ENCODE data around the gene SKP1. TPM values are rescaled to one million over a fixed set of nuclear protein-coding genes. Genes with fewer than 3 reads are reported as not detected.

Gene SKP1
- total and polyA plus RNA-seq, 10 of the 15 experiments (the other 5 are each of a cell fraction or from before 2014, with no cell fraction given) = 100 to 1,686 (median 519) TPM

Small RNA genes within 50 kb of the gene (microRNA-seq; reads per million reads assigned to microRNA genes)
- gene MIR3661 = 1.3 reads per million

Small RNA genes within 50 kb of the gene (small RNA-seq; reads per million reads assigned to genes)
- not detected for gene MIR3661

Other genes starting within 250 kb of the SKP1 start
- gene C5orf15, start 208.3 kb downstream of the SKP1 start, total RNA-seq (2014; rRNA removed) = 39.9 and 49.0 TPM in 2 replicates
- gene C5orf15, start 208.3 kb downstream of the SKP1 start, total RNA-seq (2014; rRNA removed; fragmentation: Illumina TruSeq; extraction: Trizol) = 44.0 and 45.3 TPM in 2 replicates
- gene C5orf15, start 208.3 kb downstream of the SKP1 start, total RNA-seq (2021) = 21.7 and 24.1 TPM in 2 replicates
- 69.6 and 90.5 TPM in 2 replicates for gene C5orf15, start 208.3 kb downstream of the SKP1 start, polyA plus RNA-seq (2011; rRNA removed)
- gene C5orf15, start 208.3 kb downstream of the SKP1 start, polyA plus RNA-seq (2014; fragmentation: Illumina TruSeq; extraction: Trizol) = 57.6 and 71.1 TPM in 2 replicates
- gene C5orf15, start 208.3 kb downstream of the SKP1 start, polyA plus RNA-seq (2014; fragmentation: Nextera tagmentation; extraction: Ambion mirVana) = 10 to 100 TPM; 36.3 to 42.2 TPM
- gene C5orf15, start 208.3 kb downstream of the SKP1 start, polyA plus RNA-seq (2014; rRNA removed) = 42.0 and 48.0 TPM in 2 replicates
- 10 to 100 TPM; 62.3 to 63.8 TPM for gene C5orf15, start 208.3 kb downstream of the SKP1 start, polyA plus RNA-seq (2016; fragmentation: Nextera tagmentation; extraction: Ambion mirVana)
- gene VDAC1, start 172.0 kb downstream of the SKP1 start, total RNA-seq (2014; rRNA removed) = 314 and 372 TPM in 2 replicates
- gene VDAC1, start 172.0 kb downstream of the SKP1 start, total RNA-seq (2014; rRNA removed; fragmentation: Illumina TruSeq; extraction: Trizol) = 420 and 440 TPM in 2 replicates
- 323 and 329 TPM in 2 replicates for gene VDAC1, start 172.0 kb downstream of the SKP1 start, total RNA-seq (2021)
- 245 and 246 TPM in 2 replicates for gene VDAC1, start 172.0 kb downstream of the SKP1 start, polyA plus RNA-seq (2011; rRNA removed)
- 448 and 558 TPM in 2 replicates for gene VDAC1, start 172.0 kb downstream of the SKP1 start, polyA plus RNA-seq (2014; fragmentation: Illumina TruSeq; extraction: Trizol)
- gene VDAC1, start 172.0 kb downstream of the SKP1 start, polyA plus RNA-seq (2014; fragmentation: Nextera tagmentation; extraction: Ambion mirVana) = 100 to 1,000 TPM; 276 to 376 TPM
- 260 and 293 TPM in 2 replicates for gene VDAC1, start 172.0 kb downstream of the SKP1 start, polyA plus RNA-seq (2014; rRNA removed)
- 100 to 1,000 TPM; 464 to 488 TPM for gene VDAC1, start 172.0 kb downstream of the SKP1 start, polyA plus RNA-seq (2016; fragmentation: Nextera tagmentation; extraction: Ambion mirVana)
- 19.6 and 21.6 TPM in 2 replicates for gene TCF7, start 62.3 kb downstream of the SKP1 start, total RNA-seq (2014; rRNA removed)
- 23.3 and 24.0 TPM in 2 replicates for gene TCF7, start 62.3 kb downstream of the SKP1 start, total RNA-seq (2014; rRNA removed; fragmentation: Illumina TruSeq; extraction: Trizol)
- gene TCF7, start 62.3 kb downstream of the SKP1 start, total RNA-seq (2021) = 60.2 and 63.5 TPM in 2 replicates
- 20.5 and 34.6 TPM in 2 replicates for gene TCF7, start 62.3 kb downstream of the SKP1 start, polyA plus RNA-seq (2011; rRNA removed)
- gene TCF7, start 62.3 kb downstream of the SKP1 start, polyA plus RNA-seq (2014; fragmentation: Illumina TruSeq; extraction: Trizol) = 44.1 and 59.3 TPM in 2 replicates
- 10 to 100 TPM in 1 of 2 experiments, 1 to 10 TPM in 1; 10.0 to 13.2 TPM for gene TCF7, start 62.3 kb downstream of the SKP1 start, polyA plus RNA-seq (2014; fragmentation: Nextera tagmentation; extraction: Ambion mirVana)
- gene TCF7, start 62.3 kb downstream of the SKP1 start, polyA plus RNA-seq (2014; rRNA removed) = 29.0 and 37.6 TPM in 2 replicates
- gene TCF7, start 62.3 kb downstream of the SKP1 start, polyA plus RNA-seq (2016; fragmentation: Nextera tagmentation; extraction: Ambion mirVana) = 10 to 100 TPM; 22.7 to 23.2 TPM
- 88.9 and 112 TPM in 2 replicates for gene PPP2CA, start 49.1 kb upstream of the SKP1 start, total RNA-seq (2014; rRNA removed)
- 62.7 and 64.6 TPM in 2 replicates for gene PPP2CA, start 49.1 kb upstream of the SKP1 start, total RNA-seq (2014; rRNA removed; fragmentation: Illumina TruSeq; extraction: Trizol)
- gene PPP2CA, start 49.1 kb upstream of the SKP1 start, total RNA-seq (2021) = 155 and 165 TPM in 2 replicates
- 225 and 324 TPM in 2 replicates for gene PPP2CA, start 49.1 kb upstream of the SKP1 start, polyA plus RNA-seq (2011; rRNA removed)
- 83.8 and 85.3 TPM in 2 replicates for gene PPP2CA, start 49.1 kb upstream of the SKP1 start, polyA plus RNA-seq (2014; fragmentation: Illumina TruSeq; extraction: Trizol)
- gene PPP2CA, start 49.1 kb upstream of the SKP1 start, polyA plus RNA-seq (2014; fragmentation: Nextera tagmentation; extraction: Ambion mirVana) = 10 to 100 TPM; 18.6 to 30.9 TPM
- 159 and 170 TPM in 2 replicates for gene PPP2CA, start 49.1 kb upstream of the SKP1 start, polyA plus RNA-seq (2014; rRNA removed)
- 100 to 1,000 TPM; 339 to 385 TPM for gene PPP2CA, start 49.1 kb upstream of the SKP1 start, polyA plus RNA-seq (2016; fragmentation: Nextera tagmentation; extraction: Ambion mirVana)
- 0.27 and 0.85 TPM in 2 replicates for gene CDKL3, start 190.2 kb upstream of the SKP1 start, total RNA-seq (2014; rRNA removed)
- gene CDKL3, start 190.2 kb upstream of the SKP1 start, total RNA-seq (2014; rRNA removed; fragmentation: Illumina TruSeq; extraction: Trizol) = 0.54 and 1.9 TPM in 2 replicates
- 0.59 and 1.5 TPM in 2 replicates for gene CDKL3, start 190.2 kb upstream of the SKP1 start, total RNA-seq (2021)
- gene CDKL3, start 190.2 kb upstream of the SKP1 start, polyA plus RNA-seq (2011; rRNA removed) = 2.3 and 3.4 TPM in 2 replicates
- 1.00 and 2.1 TPM in 2 replicates for gene CDKL3, start 190.2 kb upstream of the SKP1 start, polyA plus RNA-seq (2014; fragmentation: Illumina TruSeq; extraction: Trizol)
- 1 to 10 TPM; 2.5 to 3.0 TPM for gene CDKL3, start 190.2 kb upstream of the SKP1 start, polyA plus RNA-seq (2014; fragmentation: Nextera tagmentation; extraction: Ambion mirVana)
- 0.46 and 0.72 TPM in 2 replicates for gene CDKL3, start 190.2 kb upstream of the SKP1 start, polyA plus RNA-seq (2014; rRNA removed)
- 1 to 10 TPM; 1.1 to 1.3 TPM for gene CDKL3, start 190.2 kb upstream of the SKP1 start, polyA plus RNA-seq (2016; fragmentation: Nextera tagmentation; extraction: Ambion mirVana)
- gene UBE2B, start 194.6 kb upstream of the SKP1 start, total RNA-seq (2014; rRNA removed) = 9.9 and 10.8 TPM in 2 replicates
- 32.7 and 35.2 TPM in 2 replicates for gene UBE2B, start 194.6 kb upstream of the SKP1 start, total RNA-seq (2014; rRNA removed; fragmentation: Illumina TruSeq; extraction: Trizol)
- gene UBE2B, start 194.6 kb upstream of the SKP1 start, total RNA-seq (2021) = 51.2 and 53.8 TPM in 2 replicates
- gene UBE2B, start 194.6 kb upstream of the SKP1 start, polyA plus RNA-seq (2011; rRNA removed) = 54.7 and 81.9 TPM in 2 replicates
- gene UBE2B, start 194.6 kb upstream of the SKP1 start, polyA plus RNA-seq (2014; fragmentation: Illumina TruSeq; extraction: Trizol) = 67.8 and 75.5 TPM in 2 replicates
- 100 to 1,000 TPM; 126 to 154 TPM for gene UBE2B, start 194.6 kb upstream of the SKP1 start, polyA plus RNA-seq (2014; fragmentation: Nextera tagmentation; extraction: Ambion mirVana)
- 18.8 and 25.4 TPM in 2 replicates for gene UBE2B, start 194.6 kb upstream of the SKP1 start, polyA plus RNA-seq (2014; rRNA removed)
- 100 to 1,000 TPM; 175 to 179 TPM for gene UBE2B, start 194.6 kb upstream of the SKP1 start, polyA plus RNA-seq (2016; fragmentation: Nextera tagmentation; extraction: Ambion mirVana)
- 57.8 and 62.2 TPM in 2 replicates for gene CDKN2AIPNL, start 234.9 kb upstream of the SKP1 start, total RNA-seq (2014; rRNA removed)
- gene CDKN2AIPNL, start 234.9 kb upstream of the SKP1 start, total RNA-seq (2014; rRNA removed; fragmentation: Illumina TruSeq; extraction: Trizol) = 34.1 and 36.4 TPM in 2 replicates
- 34.8 and 36.7 TPM in 2 replicates for gene CDKN2AIPNL, start 234.9 kb upstream of the SKP1 start, total RNA-seq (2021)
- 27.8 and 40.0 TPM in 2 replicates for gene CDKN2AIPNL, start 234.9 kb upstream of the SKP1 start, polyA plus RNA-seq (2011; rRNA removed)
- gene CDKN2AIPNL, start 234.9 kb upstream of the SKP1 start, polyA plus RNA-seq (2014; fragmentation: Illumina TruSeq; extraction: Trizol) = 31.3 and 37.3 TPM in 2 replicates
- gene CDKN2AIPNL, start 234.9 kb upstream of the SKP1 start, polyA plus RNA-seq (2014; fragmentation: Nextera tagmentation; extraction: Ambion mirVana) = 10 to 100 TPM; 23.5 to 29.9 TPM
- 47.5 and 49.2 TPM in 2 replicates for gene CDKN2AIPNL, start 234.9 kb upstream of the SKP1 start, polyA plus RNA-seq (2014; rRNA removed)
- 10 to 100 TPM; 63.5 to 72.0 TPM for gene CDKN2AIPNL, start 234.9 kb upstream of the SKP1 start, polyA plus RNA-seq (2016; fragmentation: Nextera tagmentation; extraction: Ambion mirVana)

Data from GM12878 (cell line).